Neutrophil (primary cell): ENCODE results near the gene PTGR2.

Source experiments
- H3K27ac ChIP-seq: fragments of 200-600 bp; sonication (generic); 2 replicates; pipeline ENCODE4 v1.5.1; 2016; ENCODE audit warnings: mild to moderate bottlenecking, moderate library complexity
- H3K27me3 ChIP-seq: fragments of 200-600 bp; sonication (generic); 2 replicates; pipeline ENCODE4 v1.6.0; 2016; ENCODE audit warnings: mild to moderate bottlenecking
- H3K36me3 ChIP-seq: fragments of 200-600 bp; sonication (generic); 2 replicates; pipeline ENCODE4 v1.5.1; 2017
- H3K4me1 ChIP-seq, 2 experiments: fragments of 200-600 bp in 1 of 2; sonication (generic) in 1 of 2; 1 replicate in 1 of 2; 2 replicates in 1 of 2; pipeline versions ENCODE4 v1.5.1 to v1.6.1; 2013 to 2016; ENCODE audit warnings: low read depth in 1 of 2, low read length in 1 of 2, mild to moderate bottlenecking in 1 of 2, moderate library complexity in 1 of 2; ENCODE audit not compliant: control insufficient read depth in 1 of 2, insufficient read depth in 1 of 2
- H3K4me3 ChIP-seq, 2 experiments: fragments of 200-600 bp in 1 of 2; sonication (generic) in 1 of 2; 1 replicate in 1 of 2; 2 replicates in 1 of 2; pipeline ENCODE4 v1.5.1; 2013 to 2016; ENCODE audit warnings: low read depth in 1 of 2, low read length in 1 of 2, mild to moderate bottlenecking in 1 of 2, moderate library complexity in 1 of 2
- H3K9me3 ChIP-seq: fragments of 200-600 bp; sonication (generic); 2 replicates; pipeline ENCODE4 v1.5.1; 2016
- TF ChIP-seq, protein P1 (sequence below): fragments of 200-600 bp; sonication (generic); IDR thresholded peaks from 2 replicates; pipeline ENCODE4 v1.5.1; 2016; ENCODE audit warnings: antibody characterized with exemption

The PTGR2 gene

DNA sequence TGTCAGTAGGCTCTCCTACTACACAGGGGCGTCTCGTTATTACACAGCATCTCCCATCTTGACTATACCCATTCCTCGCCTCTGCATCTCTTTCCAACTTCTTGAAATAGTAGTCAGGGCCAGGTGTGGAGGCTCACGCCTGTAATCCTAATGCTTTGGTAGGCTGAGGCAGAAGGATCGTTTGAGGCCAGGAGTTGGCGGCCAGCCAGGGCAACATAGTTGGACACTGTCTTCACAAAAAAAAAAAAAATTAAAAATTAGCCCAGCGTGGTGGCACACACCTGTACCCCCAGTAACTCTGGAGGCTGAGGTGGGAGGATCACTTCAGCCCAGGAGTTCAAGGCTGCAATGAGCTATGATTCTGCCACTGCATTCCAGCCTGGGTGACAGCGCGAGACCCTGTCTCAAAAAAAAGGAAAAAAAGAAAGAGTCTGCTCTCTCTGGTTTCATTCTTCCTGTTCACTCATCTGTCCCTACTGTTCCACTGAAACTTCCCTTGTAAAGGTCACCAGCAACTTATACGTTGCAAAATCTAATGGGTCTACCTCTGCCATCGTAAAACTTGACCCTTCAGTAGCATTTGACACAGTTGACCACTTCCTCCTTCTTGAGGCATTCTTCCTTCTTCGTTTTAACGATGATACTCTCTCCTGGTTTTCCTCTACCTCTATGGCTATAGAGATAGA lies 41.0 kb upstream of the PTGR2 start:
- Histone ChIP-seq H3K9me3 (no peaks in the 10 kb centered on the region), H3K27me3 (no peaks in the 10 kb centered on the region), H3K4me1 (peaks cover 7% of the 10 kb centered on the region in 2 experiments), H3K27ac (peak overlapping the region; percentile 38), H3K4me3 (no peak overlapping the region), H3K36me3 (no peaks in the 10 kb centered on the region)
- TF ChIP-seq, protein P1, sequence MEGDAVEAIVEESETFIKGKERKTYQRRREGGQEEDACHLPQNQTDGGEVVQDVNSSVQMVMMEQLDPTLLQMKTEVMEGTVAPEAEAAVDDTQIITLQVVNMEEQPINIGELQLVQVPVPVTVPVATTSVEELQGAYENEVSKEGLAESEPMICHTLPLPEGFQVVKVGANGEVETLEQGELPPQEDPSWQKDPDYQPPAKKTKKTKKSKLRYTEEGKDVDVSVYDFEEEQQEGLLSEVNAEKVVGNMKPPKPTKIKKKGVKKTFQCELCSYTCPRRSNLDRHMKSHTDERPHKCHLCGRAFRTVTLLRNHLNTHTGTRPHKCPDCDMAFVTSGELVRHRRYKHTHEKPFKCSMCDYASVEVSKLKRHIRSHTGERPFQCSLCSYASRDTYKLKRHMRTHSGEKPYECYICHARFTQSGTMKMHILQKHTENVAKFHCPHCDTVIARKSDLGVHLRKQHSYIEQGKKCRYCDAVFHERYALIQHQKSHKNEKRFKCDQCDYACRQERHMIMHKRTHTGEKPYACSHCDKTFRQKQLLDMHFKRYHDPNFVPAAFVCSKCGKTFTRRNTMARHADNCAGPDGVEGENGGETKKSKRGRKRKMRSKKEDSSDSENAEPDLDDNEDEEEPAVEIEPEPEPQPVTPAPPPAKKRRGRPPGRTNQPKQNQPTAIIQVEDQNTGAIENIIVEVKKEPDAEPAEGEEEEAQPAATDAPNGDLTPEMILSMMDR = no peak

- Histone ChIP-seq H3K4me3 (no peak overlapping the region), H3K9me3 (no peaks in the 10 kb centered on the region)
- TF ChIP-seq, protein P1 = no peak
Measured at GRCh38 chr14:73811164-73811503, 40.5 kb upstream of the PTGR2 start.

GRCh38 chr14:73814153-73814552 lies 37.5 kb upstream of the PTGR2 start:
- no peak overlapping the region for H3K27ac ChIP-seq
- no peaks in the 10 kb centered on the region for H3K27me3 ChIP-seq
- peaks cover 7% of the 10 kb centered on the region in 2 experiments for H3K4me1 ChIP-seq
- TF ChIP-seq, protein P1 = no peak
- no peak overlapping the region for H3K4me3 ChIP-seq
- H3K36me3 ChIP-seq = no peaks in the 10 kb centered on the region
- H3K9me3 ChIP-seq = no peaks in the 10 kb centered on the region

More at GRCh38 chr14:73811164-73811503, 40.5 kb upstream of the PTGR2 start:
- H3K27ac ChIP-seq = peak overlapping the region; percentile 38
- H3K4me1 ChIP-seq = peaks cover 7% of the 10 kb centered on the region in 2 experiments
- H3K36me3 ChIP-seq = no peaks in the 10 kb centered on the region
- H3K27me3 ChIP-seq = no peaks in the 10 kb centered on the region

GRCh38 chr14:73815849-73816248 lies 35.8 kb upstream of the PTGR2 start:
- Histone ChIP-seq H3K27ac (no peak overlapping the region), H3K9me3 (no peaks in the 10 kb centered on the region), H3K4me1 (peaks cover under 1% of the 10 kb centered on the region in 2 experiments), H3K36me3 (no peaks in the 10 kb centered on the region), H3K27me3 (no peaks in the 10 kb centered on the region), H3K4me3 (no peak overlapping the region)
- TF ChIP-seq, protein P1 = no peak

GRCh38 chr14:73816393-73816816 lies 35.2 kb upstream of the PTGR2 start:
- TF ChIP-seq, protein P1 = no peak
- H3K4me1 ChIP-seq = no peaks in the 10 kb centered on the region

More at GRCh38 chr14:73816393-73816816, 35.2 kb upstream of the PTGR2 start:
- H3K4me3 ChIP-seq = no peak overlapping the region
- no peak overlapping the region for H3K27ac ChIP-seq
- H3K27me3 ChIP-seq = no peaks in the 10 kb centered on the region
- no peaks in the 10 kb centered on the region for H3K9me3 ChIP-seq
- no peaks in the 10 kb centered on the region for H3K36me3 ChIP-seq
